Thoracic aorta (tissue), 2 donors: ENCODE measurements around the gene DLX5. TPM values are rescaled to one million over a fixed set of nuclear protein-coding genes. Genes with fewer than 3 reads are reported as not detected.

Experiments used
- ATAC-seq: fragments of 150-250 bp; one replicate; pipeline ENCODE4 v1.8.0; 2017; ENCODE audit warnings: low read depth; ENCODE audit not compliant: insufficient number of reproducible peaks, low FRiP score
- DNase-seq: peaks from one replicate; pipeline ENCODE4 v3.0.0-alpha.2; 2020; ENCODE audit warnings: low spot score
- H3K27ac ChIP-seq, 2 donors: fragments of 200-600 bp; sonication (generic); 1 replicate in 1 of 2; 2 replicates in 1 of 2; pipeline ENCODE4 v1.5.1; 2016; ENCODE audit warnings: mild to moderate bottlenecking in 2 of 2, moderate library complexity in 2 of 2
- H3K27me3 ChIP-seq: fragments of 200-600 bp; sonication (generic); replicated peaks from 2 replicates; pipeline ENCODE4 v1.6.0; 2016; ENCODE audit warnings: mild to moderate bottlenecking; ENCODE audit not compliant: insufficient read depth
- H3K36me3 ChIP-seq: fragments of 200-600 bp; sonication (generic); one replicate; pipeline ENCODE4 v1.5.1; 2016
- H3K4me1 ChIP-seq, 2 donors: fragments of 200-600 bp; sonication (generic); 1 replicate in 1 of 2; 2 replicates in 1 of 2; pipeline versions ENCODE4 v1.5.1 to v1.6.0; 2016; ENCODE audit warnings: low read depth in 2 of 2, mild to moderate bottlenecking in 1 of 2; ENCODE audit not compliant: control insufficient read depth in 1 of 2
- H3K4me3 ChIP-seq: fragments of 200-600 bp; sonication (generic); 2 replicates; pipeline ENCODE4 v1.5.1; 2016; ENCODE audit warnings: mild to moderate bottlenecking
- H3K9me3 ChIP-seq: fragments of 200-600 bp; sonication (generic); 2 replicates; pipeline ENCODE4 v1.5.1; 2016
- total RNA-seq, 2 donors: library from RNA; depleted of rRNA; stranded (reverse); fragments of >200 nt; gene quantifications; one replicate each; pipeline versions ENCODE4 v1.1.0 to v1.2.3, GENCODE V29; 2016
- TF ChIP-seq, protein P1 (sequence below): fragments of 200-600 bp; sonication (generic); IDR thresholded peaks from one replicate; pipeline ENCODE4 v1.5.1; 2019; ENCODE audit warnings: antibody characterized with exemption

Gene DLX5
- total RNA-seq, 2 donors from 2014 or later = 0.92 TPM; not detected in 1

DNA sequence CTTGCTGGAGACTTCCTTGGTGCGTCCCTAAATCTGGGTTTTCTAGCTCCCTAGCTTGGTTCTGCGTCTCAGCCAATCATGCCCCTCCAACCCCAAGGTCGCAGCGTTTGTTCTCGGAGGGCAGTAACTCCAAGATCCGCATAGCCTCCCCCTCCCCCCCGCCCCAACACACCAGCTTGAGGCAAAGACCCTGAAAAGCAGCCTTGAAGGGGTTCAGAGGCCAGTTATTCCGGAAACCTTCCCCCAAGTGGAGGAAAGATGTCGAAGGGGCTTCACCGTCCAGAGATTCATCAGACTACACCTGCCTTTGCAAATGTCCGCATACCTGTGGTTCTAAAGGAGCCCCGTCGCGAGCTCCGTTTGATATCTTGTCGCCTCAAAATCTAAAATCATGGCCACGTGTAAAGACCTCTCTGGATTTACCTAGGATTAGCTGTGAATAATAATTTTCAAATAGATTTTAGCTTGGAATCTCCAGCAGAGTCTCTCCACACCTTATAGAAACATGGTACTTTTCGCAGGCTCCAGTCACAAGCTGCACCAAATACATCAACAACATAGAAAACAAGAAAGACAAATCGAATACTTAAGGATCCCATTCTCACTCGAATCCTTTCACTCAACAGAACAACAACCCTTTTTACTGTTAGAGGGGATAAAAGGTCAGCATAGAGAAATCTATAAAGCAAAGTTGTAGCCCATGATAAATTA lies 11.3 kb downstream of the DLX5 start:
- Histone ChIP-seq H3K9me3 (no peaks in the 10 kb centered on the region), H3K27ac (no peak overlapping the region), H3K4me1 (peaks cover 4 to 22% of the 10 kb centered on the region in 2 donors), H3K4me3 (no peak overlapping the region), H3K27me3 (peaks cover 50% of the 10 kb centered on the region), H3K36me3 (no peaks in the 10 kb centered on the region)
- no peak for DNase-seq
- ATAC-seq = no peak
- TF ChIP-seq, protein P1, sequence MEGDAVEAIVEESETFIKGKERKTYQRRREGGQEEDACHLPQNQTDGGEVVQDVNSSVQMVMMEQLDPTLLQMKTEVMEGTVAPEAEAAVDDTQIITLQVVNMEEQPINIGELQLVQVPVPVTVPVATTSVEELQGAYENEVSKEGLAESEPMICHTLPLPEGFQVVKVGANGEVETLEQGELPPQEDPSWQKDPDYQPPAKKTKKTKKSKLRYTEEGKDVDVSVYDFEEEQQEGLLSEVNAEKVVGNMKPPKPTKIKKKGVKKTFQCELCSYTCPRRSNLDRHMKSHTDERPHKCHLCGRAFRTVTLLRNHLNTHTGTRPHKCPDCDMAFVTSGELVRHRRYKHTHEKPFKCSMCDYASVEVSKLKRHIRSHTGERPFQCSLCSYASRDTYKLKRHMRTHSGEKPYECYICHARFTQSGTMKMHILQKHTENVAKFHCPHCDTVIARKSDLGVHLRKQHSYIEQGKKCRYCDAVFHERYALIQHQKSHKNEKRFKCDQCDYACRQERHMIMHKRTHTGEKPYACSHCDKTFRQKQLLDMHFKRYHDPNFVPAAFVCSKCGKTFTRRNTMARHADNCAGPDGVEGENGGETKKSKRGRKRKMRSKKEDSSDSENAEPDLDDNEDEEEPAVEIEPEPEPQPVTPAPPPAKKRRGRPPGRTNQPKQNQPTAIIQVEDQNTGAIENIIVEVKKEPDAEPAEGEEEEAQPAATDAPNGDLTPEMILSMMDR = no peak

DNA sequence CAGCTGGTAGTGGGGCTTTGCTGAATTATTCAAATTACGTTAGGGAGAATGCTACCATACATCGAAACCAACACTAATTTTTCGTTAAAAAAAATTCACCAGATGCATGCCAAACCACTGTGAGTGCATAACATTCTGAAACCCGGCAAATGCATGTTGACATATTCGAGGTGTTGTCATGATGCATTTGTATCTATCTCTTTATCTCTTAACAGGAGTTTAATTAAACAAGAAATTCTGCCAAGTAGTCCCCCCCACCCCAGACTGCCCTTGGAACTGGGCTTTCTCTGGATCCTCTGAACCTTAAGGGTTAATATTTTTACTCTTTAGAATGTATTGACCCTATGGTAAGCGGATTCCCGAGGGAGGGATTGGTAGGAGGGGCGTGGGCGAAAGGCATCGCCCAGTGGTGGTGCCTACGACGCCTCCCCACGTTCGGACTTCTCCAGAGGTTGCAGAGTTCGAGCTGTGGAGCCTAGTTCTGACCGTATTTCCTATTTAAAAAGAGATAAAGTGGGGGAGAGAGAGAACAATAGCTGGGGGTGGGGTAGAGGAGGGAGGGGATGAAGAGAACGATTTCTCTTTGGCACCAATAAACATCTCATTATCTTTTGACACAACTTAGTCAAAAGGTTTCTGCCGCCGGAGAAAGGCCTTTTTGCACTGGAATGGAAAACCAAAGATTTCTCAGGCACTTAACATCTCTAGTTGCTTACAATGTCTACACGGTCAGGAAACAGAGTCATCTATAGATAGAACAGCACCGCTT lies 12.1 kb downstream of the DLX5 start:
- peaks cover 50% of the 10 kb centered on the region for H3K27me3 ChIP-seq
- ATAC-seq = no peak
- TF ChIP-seq, protein P1 = no peak
- H3K36me3 ChIP-seq = no peaks in the 10 kb centered on the region
- H3K27ac ChIP-seq = no peak overlapping the region
- no peak overlapping the region for H3K4me3 ChIP-seq
- peaks cover 4 to 15% of the 10 kb centered on the region in 2 donors for H3K4me1 ChIP-seq
- H3K9me3 ChIP-seq = no peaks in the 10 kb centered on the region
- DNase-seq = no peak

DNA sequence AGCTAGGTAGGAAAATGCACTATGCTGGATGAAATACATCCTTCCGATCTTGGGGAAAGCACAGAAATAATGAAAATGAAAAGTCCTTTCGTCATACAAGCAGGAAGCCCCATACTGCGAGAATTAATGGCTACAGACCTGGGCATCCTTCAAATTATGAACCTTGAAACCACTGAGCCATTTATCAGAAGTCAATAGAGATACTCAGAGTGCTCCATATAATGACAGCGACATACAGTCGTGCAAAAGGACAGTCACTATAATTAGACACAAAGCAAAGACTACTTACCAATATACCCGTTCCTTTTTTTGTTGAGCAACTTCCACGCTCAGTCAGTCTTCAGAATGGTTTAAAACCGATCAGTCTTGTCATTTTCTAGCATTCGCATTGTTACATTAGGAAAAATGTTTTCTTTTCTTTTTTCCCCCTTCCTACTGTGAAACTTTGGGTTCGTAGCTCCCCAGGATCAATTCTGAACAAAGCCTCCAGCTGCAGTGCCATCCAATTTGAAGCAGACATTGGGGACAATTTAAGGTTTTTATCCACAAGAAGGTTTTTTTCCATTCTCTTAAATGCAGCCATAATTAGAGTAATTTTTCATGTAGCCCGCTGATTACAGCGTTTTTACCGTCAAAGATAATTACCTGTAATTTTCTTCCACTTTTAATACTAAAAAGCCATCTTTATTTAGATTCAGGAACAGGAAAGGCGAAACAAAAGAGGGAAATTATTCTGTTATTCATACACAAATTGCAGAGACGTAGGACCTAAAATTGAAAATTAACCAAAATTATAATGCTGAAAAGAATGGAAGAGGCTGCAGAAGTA lies 12.9 kb downstream of the DLX5 start:
- ATAC-seq (no peak), DNase-seq (no peak)
- H3K27me3 ChIP-seq = peaks cover 50% of the 10 kb centered on the region

DNA sequence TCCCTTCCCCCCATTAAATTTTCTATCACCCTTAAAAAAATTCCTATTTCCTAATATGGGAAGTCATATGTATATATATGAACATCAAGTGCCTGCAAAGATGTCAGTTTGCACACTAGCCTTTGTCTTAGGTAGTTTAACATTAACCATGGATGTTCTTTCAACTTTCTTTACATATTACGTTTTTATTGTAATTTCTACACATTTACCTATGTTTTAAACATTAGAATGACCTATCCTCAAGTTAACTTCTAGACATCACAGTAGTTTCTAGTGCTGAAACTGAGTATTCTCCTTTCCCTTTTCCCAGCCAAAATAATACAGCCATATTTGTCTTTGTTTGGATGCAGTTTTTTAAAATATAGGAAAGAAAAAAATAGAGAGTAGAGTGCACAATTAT lies 13.5 kb downstream of the DLX5 start:
- H3K36me3 ChIP-seq = no peaks in the 10 kb centered on the region

More for the DNA sequence above, 12.9 kb downstream of the DLX5 start:
- H3K4me3 ChIP-seq = no peak overlapping the region
- H3K27ac ChIP-seq = no peak overlapping the region
- peaks cover 4 to 12% of the 10 kb centered on the region in 2 donors for H3K4me1 ChIP-seq
- H3K9me3 ChIP-seq = no peaks in the 10 kb centered on the region
- no peaks in the 10 kb centered on the region for H3K36me3 ChIP-seq
- TF ChIP-seq, protein P1 = no peak

More for the DNA sequence above, 13.5 kb downstream of the DLX5 start:
- ATAC-seq = no peak
- Histone ChIP-seq H3K27ac (no peak overlapping the region), H3K9me3 (no peaks in the 10 kb centered on the region), H3K4me1 (peaks cover 4 to 9% of the 10 kb centered on the region in 2 donors), H3K27me3 (peaks cover 51% of the 10 kb centered on the region), H3K4me3 (no peak overlapping the region)
- no peak for DNase-seq
- TF ChIP-seq, protein P1 = no peak
